ENCODE results near the gene KIF3C.
"Not testable (repeated sequence)": the region's sequence is repeated elsewhere in the genome, so short reads cannot be mapped to it uniquely, and the experiment has no call there.

KIF3C gene

DNA sequence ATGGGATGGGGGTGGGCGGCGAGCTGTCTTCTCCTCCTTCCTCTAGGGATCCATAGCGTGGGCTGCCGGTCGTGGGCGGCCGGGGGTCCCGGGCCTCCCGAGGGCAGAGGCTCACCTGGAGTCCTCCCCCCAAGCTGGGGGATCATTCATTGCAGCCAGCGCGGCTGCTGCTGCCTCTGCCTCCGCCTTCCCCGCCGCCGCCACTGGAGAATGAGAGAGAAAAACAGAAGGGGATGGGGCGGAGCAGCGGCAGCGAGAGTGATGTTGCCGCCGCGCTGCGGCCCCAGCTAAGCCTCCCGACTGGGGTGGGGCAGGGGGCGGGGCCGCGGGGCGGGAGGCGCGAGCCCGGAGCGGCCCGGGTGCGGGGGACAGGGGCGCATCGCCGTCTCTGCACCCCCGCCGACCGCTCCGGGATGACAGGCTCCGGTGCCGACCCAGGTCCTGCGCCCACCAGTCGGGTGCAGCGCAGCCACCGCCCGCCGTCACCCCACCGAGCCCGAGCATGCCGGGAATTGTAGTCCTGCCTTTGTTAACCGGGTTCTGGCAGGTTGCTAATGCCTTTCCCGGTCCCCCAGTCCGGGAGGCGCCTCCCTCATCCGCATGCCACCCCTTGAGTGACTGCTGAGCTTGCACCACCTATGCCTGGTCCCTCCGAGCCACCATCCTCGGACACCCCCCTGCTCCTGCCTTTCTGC is at the start of gene KIF3C:
Gene KIF3C, minus strand, starts transcription at position 225 of the 695 bp plus-strand sequence. CDS start 580 bp downstream, outside the sequence.
- peak; percentile 63 for DNase-seq

DNA sequence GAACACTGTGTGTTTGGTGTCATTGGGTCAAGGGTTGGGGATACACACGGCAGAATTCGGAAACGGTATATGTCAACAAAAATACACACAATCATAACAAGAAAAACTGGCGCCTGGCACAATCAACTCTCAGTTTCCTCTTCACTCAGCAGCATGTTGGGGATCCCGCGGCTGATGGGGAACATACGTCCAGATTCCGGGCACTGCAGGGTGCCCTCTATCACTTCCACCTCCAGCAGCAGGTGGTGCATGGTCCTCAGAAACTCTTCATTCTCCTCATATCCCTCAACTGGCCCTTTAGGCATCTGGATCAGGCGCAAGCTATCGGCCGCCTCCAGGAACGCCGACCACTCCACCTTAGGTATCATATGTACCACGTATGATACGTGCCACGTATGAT is 45.8 kb upstream of the KIF3C start:
- not testable (repeated sequence) for DNase-seq

- DNase-seq, result no peak
Measured at GRCh38 chr2:26025509-26025908, 43.2 kb upstream of the KIF3C start.

DNA sequence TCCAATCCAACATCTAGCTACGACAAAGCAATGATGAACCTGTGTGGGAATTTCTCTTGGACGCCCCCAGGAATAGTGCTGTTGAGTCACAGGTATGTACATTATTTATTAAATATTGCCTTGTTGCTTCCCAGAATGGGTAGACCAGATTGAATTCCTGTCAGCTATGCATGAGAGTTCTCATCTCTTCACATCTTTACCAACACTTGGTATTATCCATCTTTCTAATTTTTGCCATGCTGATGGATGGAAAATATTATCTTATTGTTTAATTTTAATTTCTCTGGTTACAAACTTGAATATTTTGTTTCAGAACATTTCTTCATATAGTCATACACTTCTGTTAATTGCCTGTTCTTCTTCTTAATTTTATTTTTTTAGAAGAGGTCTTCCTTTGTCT is 42.0 kb upstream of the KIF3C start:
- no peak for DNase-seq

DNA sequence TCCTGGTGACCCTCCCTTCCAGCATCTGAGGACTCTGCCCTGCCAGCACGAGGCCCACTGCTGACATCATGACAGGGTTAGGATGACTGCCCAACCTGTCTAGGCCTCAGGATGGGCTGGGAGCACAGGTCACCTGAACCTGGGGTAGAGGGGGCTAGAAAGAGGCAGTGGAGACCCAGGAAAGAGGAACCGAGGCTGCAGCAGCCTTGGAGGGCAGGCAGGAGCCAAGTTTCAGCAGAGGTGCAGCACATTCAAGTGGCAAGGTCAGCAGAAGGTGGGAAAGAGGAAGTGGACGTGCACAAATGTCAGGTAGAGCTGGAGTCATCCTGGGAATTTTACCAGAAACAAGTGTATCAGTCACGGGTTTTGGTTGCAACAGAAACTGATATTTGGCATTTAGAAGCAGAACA is 37.9 kb upstream of the KIF3C start:
- no peak for DNase-seq

GRCh38 chr2:26018184-26019055 is 36.1 kb upstream of the KIF3C start:
- DNase-seq, result peak; percentile 32

DNA sequence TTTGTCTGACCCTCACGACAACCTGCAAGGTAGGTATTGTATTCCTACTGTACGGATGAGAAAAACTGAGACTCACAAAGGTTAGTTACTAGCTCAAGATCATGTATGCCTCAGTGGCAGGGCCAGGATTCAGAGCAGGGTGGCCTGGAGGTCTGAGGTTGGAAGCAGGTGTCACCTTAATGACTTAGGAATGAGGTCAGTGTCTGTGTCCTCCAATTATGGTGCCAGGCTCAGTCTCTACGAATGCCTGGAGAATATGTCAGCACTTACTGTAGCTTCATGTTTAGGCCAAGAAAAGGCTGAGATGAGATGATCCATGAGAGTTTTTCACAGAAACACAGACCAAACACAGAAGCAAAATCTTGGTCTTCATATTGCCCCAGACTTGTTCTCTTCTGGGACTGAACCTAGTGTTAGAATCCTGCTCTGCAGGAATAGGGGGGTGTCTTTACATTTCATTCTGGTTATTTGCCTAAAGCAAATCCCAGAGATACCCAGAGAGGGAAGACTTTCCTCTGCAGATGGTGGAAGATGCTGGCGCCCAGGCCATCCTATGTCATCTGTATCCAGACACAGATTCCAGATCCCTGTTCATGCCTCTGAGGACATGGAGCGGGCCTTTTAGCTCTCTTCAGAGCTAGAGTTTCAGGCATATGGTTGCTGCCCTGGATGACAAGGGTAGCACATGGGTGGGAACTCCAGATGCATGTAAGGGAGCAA is 35.3 kb upstream of the KIF3C start:
- DNase-seq, result no peak

DNA sequence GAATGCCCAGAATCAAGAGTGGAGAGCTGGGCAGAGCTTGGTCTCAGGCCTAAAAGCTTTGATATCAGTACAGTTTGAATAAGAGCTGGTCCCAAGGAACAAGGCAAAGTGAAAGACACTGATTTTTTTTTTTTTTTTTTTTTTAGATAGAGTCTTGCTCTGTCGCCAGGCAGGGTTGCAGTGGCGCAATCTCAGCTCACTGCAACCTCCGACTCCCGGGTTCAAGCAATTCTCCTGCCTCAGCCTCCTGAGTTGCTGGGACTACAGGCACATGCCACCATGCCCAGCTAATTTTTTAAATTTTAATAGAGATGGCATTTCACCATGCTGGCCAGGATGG is 34.4 kb upstream of the KIF3C start:
- DNase-seq, result not testable (repeated sequence)

- DNase-seq, result no peak
Measured at GRCh38 chr2:26016012-26016705, 33.9 kb upstream of the KIF3C start.

- no peak for DNase-seq
Measured at GRCh38 chr2:26013668-26014067, 31.4 kb upstream of the KIF3C start.

- DNase-seq, result no peak
Measured at GRCh38 chr2:26011990-26012856, 29.9 kb upstream of the KIF3C start.

DNA sequence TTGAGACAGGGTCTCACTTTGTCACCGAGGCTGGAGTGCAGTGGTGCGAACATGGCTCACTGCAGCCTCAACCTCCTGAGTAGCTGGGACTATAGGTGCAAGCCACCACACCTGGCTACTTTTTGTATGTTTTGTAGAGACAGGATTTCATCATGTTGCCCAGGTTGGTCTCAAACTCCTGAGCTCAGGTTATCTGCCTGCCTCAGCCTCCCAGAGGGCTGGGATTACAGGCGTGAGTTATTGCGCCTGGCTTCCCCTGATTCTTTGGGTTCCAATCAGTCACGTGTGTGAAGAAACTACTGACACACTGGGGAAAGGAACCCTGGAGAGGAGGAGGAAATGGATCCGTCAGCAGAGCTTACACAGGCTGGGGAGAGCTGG is 29.3 kb upstream of the KIF3C start:
- no peak for DNase-seq

DNA sequence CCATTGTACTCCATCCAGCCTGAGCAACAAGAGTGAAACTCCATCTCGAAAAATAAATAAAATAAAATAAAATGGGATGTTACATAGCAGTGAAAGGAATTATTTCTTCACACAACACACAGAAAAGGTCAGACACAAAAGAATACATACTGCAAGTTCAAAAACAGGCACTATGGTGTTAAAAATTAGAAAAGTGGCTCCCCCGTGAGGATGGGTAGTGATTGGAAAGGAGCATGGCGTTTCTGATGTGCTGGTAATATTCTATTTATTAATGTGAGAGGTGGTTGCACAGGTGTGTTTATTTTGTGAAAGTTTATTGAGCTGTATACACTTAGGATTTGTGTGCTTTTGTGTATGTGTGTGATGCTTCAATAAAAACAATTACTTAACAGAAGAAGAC is 28.6 kb upstream of the KIF3C start:
- no peak for DNase-seq

DNA sequence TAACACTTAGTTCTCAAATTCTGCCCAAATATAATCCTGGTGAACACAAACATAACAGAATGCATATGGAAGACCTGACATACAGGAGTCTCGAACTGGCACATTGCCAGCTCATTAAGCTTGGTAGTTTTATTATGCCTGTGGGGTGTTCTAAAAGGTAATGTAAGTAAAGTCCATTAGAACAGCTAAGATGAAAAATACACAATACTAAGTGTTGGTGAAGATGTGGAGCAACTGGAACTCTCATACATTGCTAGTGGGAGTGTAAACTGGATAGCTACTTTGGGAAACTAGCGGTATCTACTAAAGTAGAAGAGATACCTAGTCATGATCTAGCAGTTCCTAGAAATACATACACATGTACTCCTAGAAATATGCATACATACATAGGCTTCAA is 27.3 kb upstream of the KIF3C start:
- DNase-seq, result no peak

DNA sequence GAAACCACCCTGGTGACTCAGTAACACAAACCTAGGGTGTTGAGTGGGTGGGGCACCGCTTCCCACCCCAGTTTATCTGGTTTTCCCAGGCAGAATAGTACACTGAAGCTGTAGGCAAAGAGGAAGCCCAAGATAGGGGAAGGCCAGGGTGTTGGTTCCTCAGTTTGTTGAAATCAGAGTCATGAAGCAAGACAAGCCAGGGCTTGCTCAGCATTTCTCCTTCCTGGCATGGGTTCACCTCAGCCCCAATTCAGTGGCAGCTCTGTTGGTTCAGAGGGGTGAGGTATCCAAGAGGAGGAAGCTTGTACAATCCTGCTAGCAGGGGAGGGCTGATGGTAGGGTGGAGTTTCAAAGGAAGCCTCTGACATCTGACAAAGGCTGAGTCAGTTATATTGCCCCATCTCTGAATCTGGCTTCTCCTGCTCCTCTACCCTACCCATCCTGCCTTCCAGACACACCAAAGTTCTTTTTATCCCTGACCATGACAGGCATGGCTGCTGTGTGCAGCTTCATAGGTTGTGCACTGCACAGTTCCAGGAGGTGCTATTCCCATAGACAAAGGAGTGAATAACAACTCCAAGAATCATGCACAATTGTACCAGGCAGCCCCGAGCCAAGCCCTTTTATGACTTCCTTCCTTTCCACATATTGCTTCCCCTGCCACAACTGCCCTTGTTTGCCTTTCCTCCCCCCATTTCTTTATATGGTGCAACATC is 26.7 kb upstream of the KIF3C start:
- no peak for DNase-seq

DNA sequence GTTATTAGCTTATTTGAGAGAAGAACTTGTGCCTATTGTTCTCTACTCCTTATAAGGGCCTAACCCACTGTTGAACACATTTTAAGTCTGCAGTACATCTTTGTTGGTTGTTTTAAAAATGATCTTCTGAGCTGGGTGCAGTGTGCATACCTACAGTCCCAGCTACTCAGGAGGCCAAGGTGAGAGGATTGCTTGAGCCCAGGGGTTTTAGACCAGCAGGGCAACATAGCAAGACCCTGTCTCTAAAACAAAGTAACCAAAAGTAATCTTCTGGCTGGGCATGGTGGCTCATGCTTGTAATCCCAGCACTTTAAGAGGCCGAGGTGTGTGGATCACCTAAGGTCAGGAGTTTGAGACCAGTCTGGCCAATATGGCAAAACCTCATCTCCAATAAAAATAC is 25.8 kb upstream of the KIF3C start:
- DNase-seq, result no peak

- DNase-seq, result no peak
Measured at GRCh38 chr2:26002632-26003310, 20.5 kb upstream of the KIF3C start.

GRCh38 chr2:26001743-26002351 is 19.6 kb upstream of the KIF3C start:
- DNase-seq, result no peak

DNA sequence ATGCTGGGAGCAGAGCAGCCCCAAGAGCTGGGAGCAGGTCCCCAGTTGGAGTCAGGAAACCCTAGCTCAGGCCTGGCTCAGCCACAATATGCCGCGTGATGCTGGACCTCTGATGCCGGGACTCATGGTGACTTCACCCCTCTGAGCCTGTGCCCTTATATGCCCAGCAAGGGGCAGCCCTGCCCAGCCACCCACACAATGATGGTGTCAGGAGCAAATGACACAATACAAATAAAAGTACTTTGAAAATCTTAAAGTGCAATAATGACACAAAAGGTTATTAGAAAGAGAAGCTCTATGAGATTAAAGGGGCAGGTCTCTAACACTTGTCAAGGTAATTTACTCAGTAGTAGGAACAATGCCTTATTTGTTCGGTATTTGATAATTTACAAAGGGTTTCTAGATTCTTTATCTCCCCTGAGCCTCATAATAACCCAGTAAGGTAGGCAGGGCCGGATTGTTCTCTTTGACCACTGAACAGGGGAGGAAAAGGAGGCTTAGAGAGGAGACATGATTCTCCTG is 18.3 kb upstream of the KIF3C start:
- no peak for DNase-seq

- not testable (repeated sequence) for DNase-seq
Measured at GRCh38 chr2:25999406-25999805, 17.1 kb upstream of the KIF3C start.

Data from activated CD4-positive, CD25-positive, alpha-beta regulatory T cell treated with anti-CD3 and anti-CD28 coated beads, Interleukin-2, amount 50 U/mL, for 72 hours (primary cell).